K562 (cell line): Measurements from ENCODE around the gene PCDH7. TPM values are rescaled to one million over a fixed set of nuclear protein-coding genes. Genes with fewer than 3 reads are reported as not detected.

Source experiments
- ATAC-seq: fragments of 200-7000 bp; cut with Tn5 transposase; 3 replicates; pipeline ENCODE4 v1.9.1; 2020; ENCODE audit warnings: moderate library complexity
- BruUV-seq: library from RNA; stranded (reverse); fragments of 400-500 nt; replicated peaks from 2 replicates; lab custom pipeline; 2021; lab: Mats Ljungman, UMichigan
- CTCF ChIA-PET: fragments of 300-600 bp; formaldehyde crosslinking; extraction: SDS; loops from one replicate; lab custom pipeline; 2021; ENCODE audit warnings: low intra/inter-chr PET ratio; lab: Yijun Ruan, JAX
- POLR2A ChIA-PET: fragments of 300-600, 350-650 bp; sonication (Branson Sonifier 250); formaldehyde crosslinking; extraction: SDS; loops from one replicate; lab custom pipeline; 2021; ENCODE audit warnings: antibody characterized with exemption, inconsistent platforms; lab: Yijun Ruan, JAX
- DNase-seq, 4 experiments: peaks; one replicate each; pipeline versions ENCODE4 v3.0.0 to v3.0.0-alpha.2; 2011 to 2018; ENCODE audit warnings: low spot score in 3 of 4, mixed read lengths in 3 of 4; ENCODE audit errors: extremely low read depth in 1 of 4
- FAIRE-seq: peaks from 2 replicates; lab custom pipeline; 2011; peaks lifted over from hg19 to GRCh38; lab: Jason Lieb, UNC
- H2AFZ ChIP-seq: 2 replicates; pipeline ENCODE4 v1.6.0; 2011; ENCODE audit warnings: low read depth, low read length, control low read depth, inconsistent platforms
- H3K27ac ChIP-seq: fragments of 200-600 bp; 3 replicates; pipeline ENCODE4 v1.8.0; 2011; ENCODE audit warnings: low read depth, mild to moderate bottlenecking, control low read depth, inconsistent platforms, low read length, moderate library complexity, mixed read lengths; ENCODE audit errors: extremely low read depth
- H3K27me3 ChIP-seq, 2 experiments: fragments of 300-600 bp in 1 of 2; 2 replicates in 1 of 2; 3 replicates in 1 of 2; pipeline versions ENCODE4 v1.6.0 to v1.8.0; 2011; ENCODE audit warnings: inconsistent platforms in 2 of 2, low read length in 2 of 2, mild to moderate bottlenecking in 1 of 2, mixed read lengths in 1 of 2, moderate library complexity in 1 of 2; ENCODE audit not compliant: control insufficient read depth in 2 of 2, insufficient read depth in 2 of 2
- H3K36me3 ChIP-seq: fragments of 300-600 bp; 3 replicates; pipeline ENCODE4 v1.8.0; 2011; ENCODE audit warnings: mild to moderate bottlenecking, low read length, inconsistent platforms; ENCODE audit not compliant: control insufficient read depth, insufficient read depth
- H3K4me1 ChIP-seq, 2 experiments: fragments of 200-600 bp in 1 of 2; replicated peaks in 1 of 2; 2 replicates in 1 of 2; 3 replicates in 1 of 2; pipeline versions ENCODE4 v1.5.1 to v1.8.0; 2011; ENCODE audit warnings: inconsistent platforms in 2 of 2, low read length in 2 of 2, mild to moderate bottlenecking in 1 of 2, mixed read lengths in 1 of 2, moderate library complexity in 1 of 2; ENCODE audit not compliant: control insufficient read depth in 2 of 2, insufficient read depth in 2 of 2
- H3K4me2 ChIP-seq: 2 replicates; pipeline ENCODE4 v1.6.1; 2011; ENCODE audit warnings: low read length, control low read depth, inconsistent platforms, mixed read lengths; ENCODE audit not compliant: insufficient read depth
- H3K4me3 ChIP-seq: fragments of 200-600 bp; sonication (generic), shearing (Covaris generic); 2 replicates; pipeline ENCODE4 v1.5.1; 2016; ENCODE audit warnings: control low read depth, inconsistent platforms
- H3K79me2 ChIP-seq: fragments of 200-600 bp; 3 replicates; pipeline ENCODE4 v1.8.0; 2011; ENCODE audit warnings: low read length, inconsistent platforms; ENCODE audit not compliant: control insufficient read depth, insufficient read depth
- H3K9ac ChIP-seq, 2 experiments: 2 replicates each; pipeline versions ENCODE4 v1.6.0 to v1.6.1; 2011; ENCODE audit warnings: low read depth in 2 of 2, low read length in 2 of 2, control low read depth in 1 of 2, inconsistent platforms in 1 of 2, mild to moderate bottlenecking in 1 of 2, mixed read lengths in 1 of 2; ENCODE audit not compliant: insufficient read depth in 1 of 2
- H3K9me1 ChIP-seq: one replicate; pipeline ENCODE4 v1.6.0; 2011; ENCODE audit warnings: inconsistent platforms, mild to moderate bottlenecking, low read length, moderate library complexity; ENCODE audit not compliant: control insufficient read depth, insufficient read depth
- H3K9me3 ChIP-seq: replicated peaks from 2 replicates; pipeline ENCODE4 v1.5.1; 2011; ENCODE audit warnings: low read depth, low read length, inconsistent platforms; ENCODE audit not compliant: control insufficient read depth, insufficient read depth
- H4K20me1 ChIP-seq: replicated peaks from 2 replicates; pipeline ENCODE4 v1.6.1; 2011; ENCODE audit warnings: low read length, inconsistent platforms, mixed read lengths; ENCODE audit not compliant: control insufficient read depth, insufficient read depth
- ARID1B ChIP-seq: fragments of 450-650 bp; IDR thresholded peaks from 2 replicates; pipeline ENCODE4 v1.6.1; 2016; ENCODE audit warnings: antibody characterized with exemption, mild to moderate bottlenecking, inconsistent platforms
- FIP1L1 ChIP-seq: fragments of 200-400 bp; formaldehyde crosslinking; IDR thresholded peaks from 2 replicates; pipeline ENCODE4 v1.6.1; 2018; ENCODE audit warnings: mild to moderate bottlenecking, low read depth, low read length; ENCODE audit not compliant: poor library complexity, severe bottlenecking
- GATAD2A ChIP-seq: fragments of 450-650 bp; IDR thresholded peaks from 2 replicates; pipeline ENCODE4 v1.6.1; 2017
- KAT8 ChIP-seq: fragments of 450-650 bp; IDR thresholded peaks from 2 replicates; pipeline ENCODE4 v1.6.1; 2016; ENCODE audit warnings: low read depth, mild to moderate bottlenecking
- MEF2D ChIP-seq: conservative IDR thresholded peaks from 2 replicates; pipeline ENCODE4 v1.6.1; 2016; ENCODE audit warnings: low read depth, missing genetic modification characterization, missing compliant biosample characterization
- MEIS2 ChIP-seq: fragments of 450-650 bp; IDR thresholded peaks from 2 replicates; pipeline ENCODE4 v1.6.1; 2014; ENCODE audit warnings: mild to moderate bottlenecking; ENCODE audit not compliant: partially characterized antibody
- PTRF ChIP-seq: fragments of 450-650 bp; IDR thresholded peaks from 2 replicates; pipeline ENCODE4 v1.6.1; 2016; ENCODE audit warnings: mild to moderate bottlenecking, missing genetic modification characterization, missing compliant biosample characterization
- RBBP5 ChIP-seq: fragments of 200-600 bp; sonication (generic); IDR thresholded peaks from 2 replicates; pipeline ENCODE4 v1.6.1; 2012; ENCODE audit warnings: borderline replicate concordance, mild to moderate bottlenecking, low read length, control low read depth, inconsistent platforms; ENCODE audit not compliant: insufficient read depth, poor library complexity, severe bottlenecking
- ZKSCAN8 ChIP-seq: fragments of 200-800 bp; sonication (Bioruptor generic); IDR thresholded peaks from 2 replicates; pipeline ENCODE4 v1.6.1; 2016; ENCODE audit warnings: missing genetic modification characterization, missing compliant biosample characterization
- ZNF140 ChIP-seq: fragments of 250-450 bp; sonication (Bioruptor Pico); IDR thresholded peaks from 2 replicates; pipeline ENCODE4 v1.8.0; 2021; ENCODE audit warnings: moderate library complexity, mild to moderate bottlenecking, inconsistent platforms
- ZNF3 ChIP-seq: fragments of 250-450 bp; sonication (Bioruptor Pico); IDR thresholded peaks from 2 replicates; pipeline ENCODE4 v1.5.0; 2021; ENCODE audit warnings: mild to moderate bottlenecking, moderate library complexity
- ZNF589 ChIP-seq: fragments of 200-800 bp; sonication (Bioruptor generic); IDR thresholded peaks from 2 replicates; pipeline ENCODE4 v1.6.1; 2016; ENCODE audit warnings: low read depth, missing genetic modification characterization, missing compliant biosample characterization
- WGBS: fragments of 100-300 bp; shearing (Covaris generic); methylation state at CpG from one replicate; pipeline ENCODE4 v1.1.6; 2016; ENCODE audit warnings: low coverage, mixed read lengths; ENCODE audit not compliant: insufficient coverage; ENCODE audit errors: missing lambda C conversion rate; 5-methylcytosine and 5-hydroxymethylcytosine counted together
- in situ Hi-C: fragments of 300-500 bp; cut with MboI; formaldehyde crosslinking; loops from 4 replicates; pipeline ENCODE4 v1.15.0; 2018; ENCODE audit warnings: inconsistent platforms, mixed read lengths
- intact Hi-C: fragments of 100-400 bp; cut with micrococcal nuclease; formaldehyde crosslinking; loops from 2 replicates; pipeline ENCODE4 v1.14.2; 2022
- polyA plus RNA-seq, 8 experiments: library from polyadenylated mRNA; depleted of rRNA in 4 of 8; stranded (reverse) in 5 of 8; unstranded in 3 of 8; fragments of >200 nt; fragmentation: Nextera tagmentation in 2 of 8; fragmentation: Illumina TruSeq in 1 of 8; extraction: Ambion mirVana in 2 of 8; extraction: Trizol in 1 of 8; gene quantifications; 2 replicates each; pipeline versions ENCODE4 v1.2.1 to v1.2.3, GENCODE V29; 2011 to 2014; ENCODE audit warnings: inconsistent platforms in 1 of 8, missing spikeins in 1 of 8
- total RNA-seq, 7 experiments: library from RNA; depleted of rRNA in 6 of 7; stranded (reverse); fragments of >200 nt in 6 of 7; fragmentation: Illumina TruSeq in 2 of 7; extraction: Trizol in 2 of 7; gene quantifications; 2 replicates each; pipeline versions ENCODE4 v1.2.1 to v1.2.3, GENCODE V29; 2011 to 2021; ENCODE audit warnings: low replicate concordance in 1 of 7
- TF ChIP-seq, protein P1 (sequence below): fragments of 450-650 bp; formaldehyde crosslinking; IDR thresholded peaks from 2 replicates; pipeline ENCODE4 v1.4.0; 2022; ENCODE audit warnings: missing genetic modification characterization
- TF ChIP-seq, protein P2 (sequence below): sonication (generic); formaldehyde crosslinking; IDR thresholded peaks from 2 replicates; pipeline ENCODE4 v1.8.1; 2022; ENCODE audit warnings: missing genetic modification reagents

PCDH7 gene
- total and polyA plus RNA-seq, 9 of the 15 experiments (the other 6 are each of a cell fraction or from before 2014, with no cell fraction given) = not detected

DNA sequence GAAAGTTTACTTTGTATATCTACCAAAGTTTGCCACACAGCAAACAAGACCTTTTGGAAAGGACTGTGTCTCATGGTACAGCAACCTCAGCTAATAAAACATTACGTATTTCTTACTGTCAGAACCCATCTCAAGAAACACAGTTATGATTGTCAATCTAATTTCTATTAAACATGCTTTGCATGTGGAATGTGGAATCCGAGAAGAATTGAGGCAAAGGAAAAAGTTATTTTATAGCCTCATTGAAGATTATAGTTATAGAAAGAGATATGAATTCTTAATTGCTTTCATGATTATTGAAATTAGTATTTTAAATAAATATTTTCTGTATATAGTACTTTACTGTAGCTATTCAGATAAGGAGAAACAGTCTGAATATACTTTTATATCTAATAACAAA, 5.4 kb downstream of the PCDH7 start:
- in situ Hi-C loops (no loop called here), intact Hi-C loops (no loop called here)
- no TSS peak for BruUV-seq
- no peak overlapping the region for H3K27ac ChIP-seq
- H3K9ac ChIP-seq = no peak overlapping the region
- FAIRE-seq = no peak
- no peaks in the 10 kb centered on the region for H3K27me3 ChIP-seq
- no peaks in the 10 kb centered on the region for H3K4me1 ChIP-seq
- 0% methylated on average over 2 of the region's 2 CpGs for WGBS
- no peaks in the 10 kb centered on the region for H3K9me1 ChIP-seq
- H3K79me2 ChIP-seq = no peaks in the 10 kb centered on the region
- ChIA-PET CTCF (no interaction called here), POLR2A (no interaction called here)
- H4K20me1 ChIP-seq = no peaks in the 10 kb centered on the region
- DNase-seq = no peak
- H3K9me3 ChIP-seq = no peaks in the 10 kb centered on the region
- no peak overlapping the region for H2AFZ ChIP-seq
- no peak overlapping the region for H3K4me2 ChIP-seq
- ATAC-seq = no peak
- no peaks in the 10 kb centered on the region for H3K36me3 ChIP-seq
- TF ChIP-seq, protein P1, sequence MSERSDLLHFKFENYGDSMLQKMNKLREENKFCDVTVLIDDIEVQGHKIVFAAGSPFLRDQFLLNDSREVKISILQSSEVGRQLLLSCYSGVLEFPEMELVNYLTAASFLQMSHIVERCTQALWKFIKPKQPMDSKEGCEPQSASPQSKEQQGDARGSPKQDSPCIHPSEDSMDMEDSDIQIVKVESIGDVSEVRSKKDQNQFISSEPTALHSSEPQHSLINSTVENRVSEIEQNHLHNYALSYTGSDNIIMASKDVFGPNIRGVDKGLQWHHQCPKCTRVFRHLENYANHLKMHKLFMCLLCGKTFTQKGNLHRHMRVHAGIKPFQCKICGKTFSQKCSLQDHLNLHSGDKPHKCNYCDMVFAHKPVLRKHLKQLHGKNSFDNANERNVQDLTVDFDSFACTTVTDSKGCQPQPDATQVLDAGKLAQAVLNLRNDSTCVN (CRISPR knock-in tag) = no peak
- TF ChIP-seq MEIS2 (no peak), ZNF140 (CRISPR knock-in tag) (no peak), GATAD2A (no peak), ZKSCAN8 (CRISPR knock-in tag) (no peak)
- H3K4me3 ChIP-seq = no peak overlapping the region

DNA sequence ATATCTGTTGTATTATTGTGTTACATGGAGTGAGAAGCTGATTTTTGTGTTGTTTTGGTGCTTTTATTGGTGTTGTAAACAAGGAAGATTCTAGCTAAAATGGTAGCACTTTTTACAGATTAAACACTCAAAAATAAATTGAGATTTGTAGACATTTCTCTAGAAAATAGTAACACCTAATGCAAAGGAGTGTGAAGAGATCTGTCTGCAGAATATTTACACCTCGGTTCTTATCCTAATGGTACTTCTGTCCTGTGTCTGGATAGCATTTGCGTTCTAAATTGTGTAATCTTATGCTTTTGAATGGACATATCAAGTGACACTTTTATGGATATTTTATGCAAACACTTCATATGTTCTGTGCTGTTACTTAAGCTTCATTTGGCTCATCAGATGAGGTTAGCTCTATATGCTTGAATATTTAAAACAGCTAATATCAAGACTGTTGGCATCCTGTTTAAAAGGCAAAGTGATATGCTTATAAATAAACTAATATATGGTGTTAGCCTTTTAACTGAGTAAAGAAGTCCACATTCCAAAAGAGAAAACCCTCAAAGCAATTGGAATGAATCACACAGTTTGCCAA, 6.0 kb downstream of the PCDH7 start:
- in situ Hi-C loops (no loop called here), intact Hi-C loops (no loop called here)
- Histone ChIP-seq H4K20me1 (no peaks in the 10 kb centered on the region), H3K27me3 (no peaks in the 10 kb centered on the region), H3K9me1 (no peaks in the 10 kb centered on the region), H3K36me3 (no peaks in the 10 kb centered on the region), H3K9me3 (no peaks in the 10 kb centered on the region), H3K9ac (no peak overlapping the region), H3K4me1 (no peaks in the 10 kb centered on the region), H3K27ac (no peak overlapping the region), H3K4me2 (no peak overlapping the region), H3K79me2 (no peaks in the 10 kb centered on the region), H2AFZ (no peak overlapping the region), H3K4me3 (no peak overlapping the region)
- ChIA-PET POLR2A (no interaction called here), CTCF (no interaction called here)
- no peak for ATAC-seq
- TF ChIP-seq ARID1B = no peak
- no peak for TF ChIP-seq ZNF589
- no peak for TF ChIP-seq RBBP5
- TF ChIP-seq ZNF3 (CRISPR knock-in tag) = no peak
- no peak for TF ChIP-seq KAT8
- TF ChIP-seq MEF2D (tag) = no peak
- no peak for TF ChIP-seq FIP1L1
- no peak for TF ChIP-seq PTRF
- TF ChIP-seq, protein P2, sequence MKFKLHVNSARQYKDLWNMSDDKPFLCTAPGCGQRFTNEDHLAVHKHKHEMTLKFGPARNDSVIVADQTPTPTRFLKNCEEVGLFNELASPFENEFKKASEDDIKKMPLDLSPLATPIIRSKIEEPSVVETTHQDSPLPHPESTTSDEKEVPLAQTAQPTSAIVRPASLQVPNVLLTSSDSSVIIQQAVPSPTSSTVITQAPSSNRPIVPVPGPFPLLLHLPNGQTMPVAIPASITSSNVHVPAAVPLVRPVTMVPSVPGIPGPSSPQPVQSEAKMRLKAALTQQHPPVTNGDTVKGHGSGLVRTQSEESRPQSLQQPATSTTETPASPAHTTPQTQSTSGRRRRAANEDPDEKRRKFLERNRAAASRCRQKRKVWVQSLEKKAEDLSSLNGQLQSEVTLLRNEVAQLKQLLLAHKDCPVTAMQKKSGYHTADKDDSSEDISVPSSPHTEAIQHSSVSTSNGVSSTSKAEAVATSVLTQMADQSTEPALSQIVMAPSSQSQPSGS (CRISPR knock-in tag) = no peak
- BruUV-seq = no TSS peak
- no peak for FAIRE-seq
- 3% methylated on average over 2 of the region's 2 CpGs for WGBS
- no peak for DNase-seq
